ENCODE results near the gene BMPR1A. TPM values are rescaled to one million over a fixed set of nuclear protein-coding genes. Genes with fewer than 3 reads are reported as not detected.

BMPR1A gene
- total RNA-seq, 1 experiment from 2014 or later, result 42.6 TPM

GRCh38 chr10:86868353-86868752 is 111.9 kb downstream of the BMPR1A start:
- Histone ChIP-seq H4K20me1 (ENCODE audit: insufficient read depth) (no peaks in the 10 kb centered on the region), H3K4me1 (ENCODE audit: control insufficient read depth in 1 of 2, insufficient read depth in 2 of 2, low read length in 2 of 2) (peaks cover 4 to 5% of the 10 kb centered on the region in 2 experiments; a peak in 3 of 4 replicates), H3K36me3 (ENCODE audit: control insufficient read depth in 1 of 2, insufficient read depth in 2 of 2, low read length in 2 of 2) (no peaks in the 10 kb centered on the region), H3K4me2 (ENCODE audit: low read length) (no peak overlapping the region), H3K9ac (ENCODE audit: low read length) (no peak overlapping the region), H3K9me3 (ENCODE audit: control insufficient read depth in 1 of 2, insufficient read depth in 1 of 2, low read depth in 1 of 2, low read length in 2 of 2) (no peaks in the 10 kb centered on the region), H3K9me2 (ENCODE audit: insufficient read depth) (no peaks in the 10 kb centered on the region), H2AFZ (ENCODE audit: low read depth, low read length, poor library complexity, severe bottlenecking) (no peak overlapping the region), H3K27ac (ENCODE audit: low read depth, low read length) (no peak overlapping the region), H3K4me3 (replicated peaks in 1 of 2; ENCODE audit: low read depth in 1 of 2, low read length in 2 of 2) (no peak overlapping the region), H3K27me3 (ENCODE audit: insufficient read depth, low read length) (no peaks in the 10 kb centered on the region), H3K79me2 (ENCODE audit: insufficient read depth, low read length) (peaks cover 5% of the 10 kb centered on the region)
- BruUV-seq (replicated peaks), result no TSS peak
- intact Hi-C loops (cut with micrococcal nuclease), result no loop called here
- ChIA-PET CTCF (no interaction called here), RAD21 (ENCODE audit: low non-redundant PET in 1 of 2, low total read pairs in 2 of 2, uncharacterized antibody in 2 of 2, unreplicated experiment in 2 of 2) (no interaction called here), POLR2A (no interaction called here)
- TF ChIP-seq YY1 (IDR thresholded peaks at IDR 0.05; ENCODE audit: extremely low read depth, insufficient replicate concordance, low read depth, low read length), result no peak
- no peak for TF ChIP-seq ELF1 (IDR thresholded peaks at IDR 0.05; ENCODE audit: borderline replicate concordance, low read depth)
- TF ChIP-seq TCF7L2 (IDR thresholded peaks at IDR 0.05; ENCODE audit: borderline replicate concordance, extremely low read depth, insufficient read depth, insufficient read length), result no peak
- ATAC-seq (no peak), DNase-seq (ENCODE audit: low read depth, low spot score) (no peak)

- no peak overlapping the region for H2AFZ ChIP-seq (ENCODE audit: low read depth, low read length, poor library complexity, severe bottlenecking)
- intact Hi-C loops (cut with micrococcal nuclease), result no loop called here
- no peaks in the 10 kb centered on the region for H3K9me3 ChIP-seq (ENCODE audit: control insufficient read depth in 1 of 2, insufficient read depth in 1 of 2, low read depth in 1 of 2, low read length in 2 of 2)
- POLR2A ChIA-PET, result no interaction called here
- BruUV-seq (replicated peaks), result no TSS peak
- DNase-seq (ENCODE audit: low read depth, low spot score), result no peak
- no peaks in the 10 kb centered on the region for H3K9me2 ChIP-seq (ENCODE audit: insufficient read depth)
- no peaks in the 10 kb centered on the region for H4K20me1 ChIP-seq (ENCODE audit: insufficient read depth)
- RAD21 ChIA-PET (ENCODE audit: low non-redundant PET in 1 of 2, low total read pairs in 2 of 2, uncharacterized antibody in 2 of 2, unreplicated experiment in 2 of 2), result no interaction called here
- no peak overlapping the region for H3K4me3 ChIP-seq (replicated peaks in 1 of 2; ENCODE audit: low read depth in 1 of 2, low read length in 2 of 2)
- TF ChIP-seq CEBPB (IDR thresholded peaks at IDR 0.05; ENCODE audit: low read depth) (no peak), EGR1 (IDR thresholded peaks at IDR 0.05; ENCODE audit: low read depth) (no peak), CBX3 (IDR thresholded peaks at IDR 0.05; ENCODE audit: low read depth) (no peak), POLR2A (IDR thresholded peaks at IDR 0.05; ENCODE audit: borderline replicate concordance, extremely low read depth, insufficient read depth, insufficient read length) (no peak), YY1 (IDR thresholded peaks at IDR 0.05; ENCODE audit: extremely low read depth, insufficient replicate concordance, low read depth, low read length) (no peak), TCF7L2 (IDR thresholded peaks at IDR 0.05; ENCODE audit: borderline replicate concordance, extremely low read depth, insufficient read depth, insufficient read length) (no peak), RAD21 (IDR thresholded peaks at IDR 0.05; ENCODE audit: low read depth) (no peak), ZNF274 (IDR thresholded peaks at IDR 0.05; ENCODE audit: low read depth, low read length) (no peak), REST (IDR thresholded peaks at IDR 0.05; ENCODE audit: low read depth) (no peak), ZFX (IDR thresholded peaks at IDR 0.05) (no peak), POLR2AphosphoS5 (IDR thresholded peaks at IDR 0.05; ENCODE audit: low read depth, low read length) (no peak), EZH2 (IDR thresholded peaks at IDR 0.05) (no peak), ELF1 (IDR thresholded peaks at IDR 0.05; ENCODE audit: borderline replicate concordance, low read depth) (no peak), MAX (IDR thresholded peaks at IDR 0.05) (no peak), ATF3 (IDR thresholded peaks at IDR 0.05) (no peak)
- no peaks in the 10 kb centered on the region for H3K27me3 ChIP-seq (ENCODE audit: insufficient read depth, low read length)
- ATAC-seq, result no peak
- CTCF ChIA-PET, result no interaction called here
- no peak overlapping the region for H3K9ac ChIP-seq (ENCODE audit: low read length)
- peaks cover 5% of the 10 kb centered on the region for H3K79me2 ChIP-seq (ENCODE audit: insufficient read depth, low read length)
- peaks cover 4 to 5% of the 10 kb centered on the region in 2 experiments; a peak in 3 of 4 replicates for H3K4me1 ChIP-seq (ENCODE audit: control insufficient read depth in 1 of 2, insufficient read depth in 2 of 2, low read length in 2 of 2)
- no peaks in the 10 kb centered on the region for H3K36me3 ChIP-seq (ENCODE audit: control insufficient read depth in 1 of 2, insufficient read depth in 2 of 2, low read length in 2 of 2)
- no peak overlapping the region for H3K4me2 ChIP-seq (ENCODE audit: low read length)
- H3K27ac ChIP-seq (ENCODE audit: low read depth, low read length), result no peak overlapping the region
Measured at GRCh38 chr10:86870679-86871078, 114.3 kb downstream of the BMPR1A start.
